ENCODE data around the gene ZNF423.

ZNF423 gene

GRCh38 chr16:49869731-49870130, 13.8 kb upstream of the ZNF423 start:
- no peak overlapping the region for H3K27ac ChIP-seq (ENCODE audit: insufficient read depth, low read depth, low read length, poor library complexity, severe bottlenecking)
- H3K4me3 ChIP-seq (ENCODE audit: insufficient read depth, low read depth, low read length): no peak overlapping the region
- peaks cover 41% of the 10 kb centered on the region for H3K4me1 ChIP-seq (ENCODE audit: control insufficient read depth, insufficient read depth, low read length)
- no peaks in the 10 kb centered on the region for H3K9me3 ChIP-seq (ENCODE audit: control insufficient read depth, low read length)
- H3K36me3 ChIP-seq (ENCODE audit: control insufficient read depth, insufficient read depth, low read length): no peaks in the 10 kb centered on the region
- 85 to 86% methylated on average over 6 of the region's 6 CpGs for WGBS, 2 experiments
- H3K27me3 ChIP-seq (ENCODE audit: control insufficient read depth, insufficient read depth, low read length, poor library complexity, severe bottlenecking): no peaks in the 10 kb centered on the region

- Histone ChIP-seq H3K4me3 (ENCODE audit: insufficient read depth, low read depth, low read length) (no peak overlapping the region), H3K36me3 (ENCODE audit: control insufficient read depth, insufficient read depth, low read length) (no peaks in the 10 kb centered on the region), H3K27me3 (ENCODE audit: control insufficient read depth, insufficient read depth, low read length, poor library complexity, severe bottlenecking) (no peaks in the 10 kb centered on the region), H3K9me3 (ENCODE audit: control insufficient read depth, low read length) (no peaks in the 10 kb centered on the region), H3K4me1 (ENCODE audit: control insufficient read depth, insufficient read depth, low read length) (peaks cover 44% of the 10 kb centered on the region), H3K27ac (ENCODE audit: insufficient read depth, low read depth, low read length, poor library complexity, severe bottlenecking) (no peak overlapping the region)
- WGBS, 2 experiments: 85 to 86% methylated on average over 38 of the region's 38 CpGs
Measured at GRCh38 chr16:49867796-49868668, 12.1 kb upstream of the ZNF423 start.

GRCh38 chr16:49867234-49867633, 11.3 kb upstream of the ZNF423 start:
- Histone ChIP-seq H3K9me3 (ENCODE audit: control insufficient read depth, low read length) (no peaks in the 10 kb centered on the region), H3K27me3 (ENCODE audit: control insufficient read depth, insufficient read depth, low read length, poor library complexity, severe bottlenecking) (no peaks in the 10 kb centered on the region), H3K27ac (ENCODE audit: insufficient read depth, low read depth, low read length, poor library complexity, severe bottlenecking) (peak overlapping the region; percentile 90), H3K4me3 (ENCODE audit: insufficient read depth, low read depth, low read length) (no peak overlapping the region), H3K4me1 (ENCODE audit: control insufficient read depth, insufficient read depth, low read length) (peaks cover 47% of the 10 kb centered on the region), H3K36me3 (ENCODE audit: control insufficient read depth, insufficient read depth, low read length) (no peaks in the 10 kb centered on the region)
- 75 to 85% methylated on average over 1 to 2 of the region's 2 CpGs for WGBS, 2 experiments

GRCh38 chr16:49866595-49867071, 10.7 kb upstream of the ZNF423 start:
- Histone ChIP-seq H3K27me3 (ENCODE audit: control insufficient read depth, insufficient read depth, low read length, poor library complexity, severe bottlenecking) (no peaks in the 10 kb centered on the region), H3K36me3 (ENCODE audit: control insufficient read depth, insufficient read depth, low read length) (no peaks in the 10 kb centered on the region), H3K4me3 (ENCODE audit: insufficient read depth, low read depth, low read length) (no peak overlapping the region), H3K4me1 (ENCODE audit: control insufficient read depth, insufficient read depth, low read length) (peaks cover 50% of the 10 kb centered on the region), H3K27ac (ENCODE audit: insufficient read depth, low read depth, low read length, poor library complexity, severe bottlenecking) (peak overlapping the region; percentile 90), H3K9me3 (ENCODE audit: control insufficient read depth, low read length) (no peaks in the 10 kb centered on the region)
- WGBS, 2 experiments: 1% methylated on average over 14 of the region's 14 CpGs

- Histone ChIP-seq H3K4me1 (ENCODE audit: control insufficient read depth, insufficient read depth, low read length) (peaks cover 36% of the 10 kb centered on the region), H3K27me3 (ENCODE audit: control insufficient read depth, insufficient read depth, low read length, poor library complexity, severe bottlenecking) (peaks cover 22% of the 10 kb centered on the region)
- WGBS, 2 experiments: 88 to 89% methylated on average over 2 to 4 of the region's 4 CpGs
Measured at GRCh38 chr16:49862694-49863093, 6.8 kb upstream of the ZNF423 start.

DNA sequence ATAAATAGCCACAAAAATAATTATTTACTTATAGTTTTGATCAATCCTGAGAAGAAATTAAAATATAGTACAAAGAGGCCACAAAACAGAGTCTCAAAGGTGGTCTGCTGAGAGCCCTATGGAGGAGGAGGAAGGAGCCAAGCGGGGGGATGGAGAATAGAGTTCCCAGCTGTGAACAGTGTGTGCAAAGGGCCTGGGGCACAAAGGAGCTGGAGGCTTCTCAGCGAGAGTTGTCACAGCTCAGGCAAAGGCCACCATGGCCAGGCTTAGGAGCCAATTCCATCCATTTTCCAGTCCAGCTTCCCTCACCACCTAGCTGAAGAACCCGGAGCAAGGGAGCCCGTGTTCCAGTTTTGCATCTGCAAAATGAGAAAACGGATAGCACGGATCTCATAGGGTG, 5.4 kb upstream of the ZNF423 start:
- Histone ChIP-seq H3K4me3 (ENCODE audit: insufficient read depth, low read depth, low read length) (no peak overlapping the region), H3K27ac (ENCODE audit: insufficient read depth, low read depth, low read length, poor library complexity, severe bottlenecking) (no peak overlapping the region), H3K36me3 (ENCODE audit: control insufficient read depth, insufficient read depth, low read length) (no peaks in the 10 kb centered on the region), H3K4me1 (ENCODE audit: control insufficient read depth, insufficient read depth, low read length) (peaks cover 26% of the 10 kb centered on the region), H3K27me3 (ENCODE audit: control insufficient read depth, insufficient read depth, low read length, poor library complexity, severe bottlenecking) (peaks cover 27% of the 10 kb centered on the region), H3K9me3 (ENCODE audit: control insufficient read depth, low read length) (no peaks in the 10 kb centered on the region)
- WGBS, 2 experiments: 94 to 96% methylated on average over 6 of the region's 6 CpGs

More at GRCh38 chr16:49862694-49863093, 6.8 kb upstream of the ZNF423 start:
- Histone ChIP-seq H3K36me3 (ENCODE audit: control insufficient read depth, insufficient read depth, low read length) (no peaks in the 10 kb centered on the region), H3K27ac (ENCODE audit: insufficient read depth, low read depth, low read length, poor library complexity, severe bottlenecking) (no peak overlapping the region), H3K4me3 (ENCODE audit: insufficient read depth, low read depth, low read length) (no peak overlapping the region), H3K9me3 (ENCODE audit: control insufficient read depth, low read length) (no peaks in the 10 kb centered on the region)

- Histone ChIP-seq H3K36me3 (ENCODE audit: control insufficient read depth, insufficient read depth, low read length) (no peaks in the 10 kb centered on the region), H3K4me1 (ENCODE audit: control insufficient read depth, insufficient read depth, low read length) (peaks cover 26% of the 10 kb centered on the region), H3K9me3 (ENCODE audit: control insufficient read depth, low read length) (no peaks in the 10 kb centered on the region), H3K27me3 (ENCODE audit: control insufficient read depth, insufficient read depth, low read length, poor library complexity, severe bottlenecking) (peaks cover 27% of the 10 kb centered on the region), H3K4me3 (ENCODE audit: insufficient read depth, low read depth, low read length) (no peak overlapping the region), H3K27ac (ENCODE audit: insufficient read depth, low read depth, low read length, poor library complexity, severe bottlenecking) (no peak overlapping the region)
- 82 to 100% methylated on average over 1 to 2 of the region's 2 CpGs for WGBS, 2 experiments
Measured at GRCh38 chr16:49860593-49860992, 4.7 kb upstream of the ZNF423 start.

- Histone ChIP-seq H3K27ac (ENCODE audit: insufficient read depth, low read depth, low read length, poor library complexity, severe bottlenecking) (no peak overlapping the region), H3K36me3 (ENCODE audit: control insufficient read depth, insufficient read depth, low read length) (no peaks in the 10 kb centered on the region), H3K27me3 (ENCODE audit: control insufficient read depth, insufficient read depth, low read length, poor library complexity, severe bottlenecking) (peaks cover 27% of the 10 kb centered on the region), H3K4me3 (ENCODE audit: insufficient read depth, low read depth, low read length) (peak overlapping the region; percentile 73), H3K4me1 (ENCODE audit: control insufficient read depth, insufficient read depth, low read length) (peaks cover 19% of the 10 kb centered on the region), H3K9me3 (ENCODE audit: control insufficient read depth, low read length) (no peaks in the 10 kb centered on the region)
- WGBS, 2 experiments: 9 to 11% methylated on average over 30 of the region's 30 CpGs
Measured at GRCh38 chr16:49859125-49859811, 3.4 kb upstream of the ZNF423 start.

DNA sequence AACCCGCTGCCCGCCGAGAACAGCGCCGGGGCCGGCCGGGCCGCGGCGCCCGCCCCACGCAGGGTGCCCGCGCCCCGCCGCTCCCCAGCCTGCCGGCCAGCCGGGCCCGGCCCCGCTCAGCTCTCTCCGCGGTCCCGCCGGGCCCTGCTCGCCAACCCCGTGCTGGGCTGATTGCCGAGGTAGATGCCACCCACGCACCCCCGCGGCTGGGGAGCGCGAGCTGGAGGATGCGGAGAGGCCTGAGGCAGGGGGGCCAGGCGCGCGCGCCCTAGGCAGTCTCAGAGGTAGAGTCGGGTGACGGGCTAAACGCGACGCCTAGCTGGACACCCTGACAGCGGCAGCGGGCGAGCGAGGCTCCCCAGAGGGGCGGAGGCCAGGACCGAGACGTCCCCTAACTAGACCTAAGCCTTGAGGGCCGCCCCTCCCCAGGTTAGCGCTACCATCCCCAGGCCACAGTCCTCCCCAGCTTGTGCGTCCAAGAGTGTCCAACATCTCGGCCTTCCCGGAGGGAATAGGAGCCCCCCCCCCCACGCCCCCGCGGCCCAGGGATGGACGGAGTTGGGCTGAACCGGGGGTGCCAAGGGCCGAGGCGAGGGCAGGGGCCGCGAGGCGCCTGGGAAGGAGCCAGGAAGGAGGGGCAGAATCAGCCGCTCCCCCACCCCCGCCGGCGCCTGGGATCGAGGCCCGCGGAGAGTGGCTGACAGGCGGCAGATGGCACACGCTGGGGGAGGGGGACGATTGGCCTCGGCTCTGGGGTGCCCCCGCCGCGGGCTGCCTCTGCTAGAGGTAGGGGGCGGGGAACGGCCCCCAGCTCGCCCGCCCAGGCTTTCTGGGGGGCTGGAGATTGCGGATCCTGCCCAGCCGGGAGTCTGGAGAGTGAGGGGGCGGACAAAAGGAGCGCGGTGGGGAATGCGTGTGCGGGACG, 2.5 kb upstream of the ZNF423 start:
- Histone ChIP-seq H3K4me1 (ENCODE audit: control insufficient read depth, insufficient read depth, low read length) (peaks cover 23% of the 10 kb centered on the region), H3K4me3 (ENCODE audit: insufficient read depth, low read depth, low read length) (peak overlapping the region; percentile 73), H3K9me3 (ENCODE audit: control insufficient read depth, low read length) (no peaks in the 10 kb centered on the region), H3K27me3 (ENCODE audit: control insufficient read depth, insufficient read depth, low read length, poor library complexity, severe bottlenecking) (peaks cover 27% of the 10 kb centered on the region), H3K27ac (ENCODE audit: insufficient read depth, low read depth, low read length, poor library complexity, severe bottlenecking) (peak overlapping the region; percentile 8), H3K36me3 (ENCODE audit: control insufficient read depth, insufficient read depth, low read length) (no peaks in the 10 kb centered on the region)
- WGBS, 2 experiments: 1% methylated on average over 90 of the region's 90 CpGs

Data from ectodermal cell (in vitro differentiated cells).